Measurements from ENCODE around the gene PCSK6.

PCSK6 gene

DNA sequence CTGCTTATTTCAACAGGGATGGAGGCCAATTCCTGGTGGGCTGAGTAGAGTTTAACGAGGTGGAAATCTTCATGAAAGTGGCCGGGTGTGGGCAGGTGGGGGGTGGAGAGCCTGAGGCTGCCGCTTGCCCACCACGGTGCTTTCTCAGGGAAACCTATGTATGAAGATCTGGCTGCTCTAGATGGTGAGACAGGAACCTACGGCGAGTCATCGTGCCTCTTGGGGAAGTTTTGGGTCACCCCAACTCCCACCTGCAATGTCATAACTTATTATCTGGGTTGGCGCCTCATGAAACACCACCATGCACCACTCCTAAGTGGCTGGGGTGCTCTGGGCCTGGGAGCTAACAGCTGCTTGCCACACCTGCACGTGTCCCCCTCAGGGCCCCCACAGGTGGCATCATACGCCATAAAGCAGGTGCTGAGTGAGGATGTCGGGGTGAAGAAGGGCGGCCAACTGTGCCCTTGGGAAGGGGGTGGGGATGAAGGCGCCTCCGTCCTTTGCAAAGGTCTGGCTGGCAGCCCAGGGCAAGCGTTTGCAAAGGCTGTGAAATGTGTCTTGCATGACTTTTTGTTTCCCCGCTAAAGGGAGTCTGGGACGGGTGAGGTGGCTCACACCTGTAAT, 166.5 kb downstream of the PCSK6 start:
- DNase-seq, result no peak

DNA sequence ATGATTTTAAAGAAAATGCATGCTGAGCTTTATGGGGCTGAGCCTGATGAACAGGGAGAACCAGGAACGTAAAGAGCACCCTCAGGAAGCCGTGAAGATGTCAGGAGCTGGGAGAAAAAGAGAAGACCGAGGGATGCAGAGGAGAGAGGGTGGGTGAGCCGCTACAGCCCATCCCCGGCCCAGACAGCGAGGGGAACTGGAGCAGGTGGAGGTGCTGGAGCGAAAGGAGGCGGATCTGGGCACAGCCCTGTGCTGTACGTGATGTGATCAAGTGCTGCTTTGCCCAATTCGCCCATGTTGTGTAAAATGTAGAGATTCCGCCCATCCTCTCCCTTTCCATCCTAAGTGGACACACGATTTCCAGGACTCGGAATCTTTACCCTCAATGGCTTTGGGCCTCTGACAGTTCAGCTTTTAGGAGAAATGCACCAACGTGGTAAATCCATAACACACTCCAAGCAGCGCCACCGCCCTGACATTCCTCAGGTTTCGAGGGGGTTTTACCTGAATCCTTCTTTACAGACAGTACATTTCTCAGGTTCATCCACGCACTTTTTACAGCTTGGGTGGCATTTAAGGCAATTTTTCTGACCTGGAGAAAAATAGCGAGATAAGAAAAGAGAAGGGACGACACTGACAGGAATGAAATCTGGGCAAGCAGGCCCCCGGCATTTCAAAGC, 167.4 kb downstream of the PCSK6 start:
- DNase-seq, result no peak

DNA sequence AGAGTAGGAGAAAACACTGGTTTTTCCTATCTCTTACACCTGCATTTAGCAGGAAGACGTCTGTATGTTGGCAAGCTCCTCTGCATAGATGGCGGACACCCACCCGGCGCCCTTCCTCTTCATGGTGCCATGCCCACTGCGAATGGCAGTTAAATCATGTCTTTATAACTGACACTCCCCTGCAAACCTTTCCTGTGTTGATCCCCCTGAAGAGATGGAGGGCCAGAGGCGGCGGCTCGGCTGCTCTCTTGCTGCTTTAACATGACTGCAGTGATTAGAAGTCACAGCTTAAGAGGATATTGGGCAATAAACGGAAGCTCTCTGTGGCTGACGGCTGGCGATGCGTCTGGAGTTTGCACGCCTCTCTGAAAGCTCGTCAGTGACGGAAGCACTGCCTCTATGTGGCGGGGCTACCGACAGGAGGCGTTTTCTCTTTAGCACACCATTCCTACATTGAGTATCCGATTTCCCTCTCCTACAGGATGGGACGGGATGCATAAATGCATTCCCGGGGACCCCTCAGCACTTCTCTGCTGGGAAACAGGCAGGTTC, 168.9 kb downstream of the PCSK6 start:
- no peak for DNase-seq

DNA sequence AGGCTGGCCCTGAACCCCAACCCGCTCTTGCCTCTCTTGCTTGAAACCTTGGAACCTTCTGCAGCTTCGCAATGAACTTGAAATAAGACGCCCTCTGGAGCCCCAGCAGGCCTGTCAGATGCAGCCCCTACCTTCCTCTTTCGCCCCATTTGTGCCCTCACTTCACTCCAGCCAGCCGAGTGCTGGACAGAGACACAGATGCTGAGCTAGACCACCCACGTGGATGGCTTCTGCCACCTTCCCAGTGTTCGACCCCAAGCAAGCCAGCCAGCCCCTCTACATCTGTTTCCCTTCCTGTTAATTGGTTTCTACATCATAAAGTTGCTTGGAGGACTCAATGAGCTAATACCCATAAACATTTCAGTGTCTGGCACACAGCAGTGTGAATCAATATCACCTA, 170.7 kb downstream of the PCSK6 start:
- DNase-seq, result no peak

DNA sequence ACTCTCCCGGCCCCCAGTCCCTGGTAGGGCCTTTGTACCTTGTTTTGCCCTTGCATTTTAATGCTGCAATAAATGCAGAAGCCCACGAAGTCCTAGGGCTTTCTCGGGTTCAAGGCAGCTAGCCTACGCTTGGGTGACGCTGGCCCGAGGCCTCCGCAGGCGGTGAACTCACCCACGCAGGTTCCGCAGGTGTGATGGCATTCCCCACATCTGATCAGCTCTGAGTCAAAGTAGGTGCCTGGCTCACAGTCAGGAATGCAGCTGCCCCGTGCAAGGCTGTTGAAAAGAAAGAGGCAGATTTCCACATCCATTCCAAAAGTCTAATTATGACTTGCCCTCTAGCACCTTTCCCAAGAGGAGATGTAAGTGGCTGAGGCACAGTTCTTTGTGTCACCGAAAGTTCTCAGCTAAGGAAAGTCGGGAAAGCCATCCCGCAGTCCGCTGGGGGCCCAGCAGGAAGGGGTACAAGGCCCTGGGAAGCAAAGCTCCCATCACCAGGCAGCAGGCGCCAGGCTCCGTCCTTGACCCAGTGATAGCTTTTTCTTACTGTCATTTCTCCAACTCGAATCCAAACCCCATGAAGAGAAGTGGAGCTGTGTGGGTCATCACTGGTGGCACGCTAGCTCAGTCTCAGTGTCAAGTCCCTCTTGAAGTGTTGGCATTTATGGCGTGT, 171.2 kb downstream of the PCSK6 start:
- no peak for DNase-seq

DNA sequence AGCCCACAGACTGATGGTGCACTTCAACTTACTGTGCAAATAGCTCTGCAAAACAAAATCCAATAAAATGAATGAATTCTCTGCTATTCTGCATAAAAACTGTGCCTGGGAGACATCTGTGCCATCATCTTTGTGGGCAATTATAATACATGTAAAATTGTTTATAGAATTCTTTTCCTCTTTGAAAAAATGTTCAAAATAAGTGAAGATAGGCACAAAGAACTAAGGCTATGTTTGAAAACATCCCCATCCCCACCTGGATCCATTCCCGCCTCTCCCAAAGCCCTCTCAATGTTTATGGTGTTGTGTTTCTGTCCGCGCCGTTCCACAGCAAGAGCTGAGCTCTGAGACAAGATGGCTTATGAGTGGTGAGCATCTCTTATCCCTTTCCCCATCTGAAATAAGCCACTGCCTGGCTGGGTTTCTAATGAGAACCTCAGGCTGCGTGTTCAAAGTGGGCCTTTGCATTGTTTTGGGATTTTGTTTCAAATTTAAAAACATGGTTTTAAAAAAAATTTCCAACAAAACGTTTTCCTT, 172.1 kb downstream of the PCSK6 start:
- no peak for DNase-seq

DNA sequence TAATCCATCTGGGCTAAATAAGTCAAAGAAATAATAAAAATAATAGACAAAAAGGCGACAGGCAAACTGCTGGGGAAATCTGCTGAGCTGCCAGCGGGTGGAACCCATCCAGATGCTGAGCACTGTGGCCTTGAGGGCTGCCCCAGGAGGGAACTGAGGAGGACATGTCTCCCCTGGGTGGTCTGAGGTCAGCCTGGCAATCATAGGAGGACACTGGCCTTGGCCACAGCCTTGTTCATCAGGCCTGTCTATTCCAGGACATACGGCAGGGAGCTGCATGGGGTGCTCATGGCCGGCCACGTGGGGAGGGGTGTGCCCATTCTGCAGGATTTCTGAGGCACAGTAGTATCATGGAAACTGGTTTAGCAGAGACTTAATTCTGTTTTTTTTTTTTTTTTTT, 173.0 kb downstream of the PCSK6 start:
- DNase-seq, result no peak

DNA sequence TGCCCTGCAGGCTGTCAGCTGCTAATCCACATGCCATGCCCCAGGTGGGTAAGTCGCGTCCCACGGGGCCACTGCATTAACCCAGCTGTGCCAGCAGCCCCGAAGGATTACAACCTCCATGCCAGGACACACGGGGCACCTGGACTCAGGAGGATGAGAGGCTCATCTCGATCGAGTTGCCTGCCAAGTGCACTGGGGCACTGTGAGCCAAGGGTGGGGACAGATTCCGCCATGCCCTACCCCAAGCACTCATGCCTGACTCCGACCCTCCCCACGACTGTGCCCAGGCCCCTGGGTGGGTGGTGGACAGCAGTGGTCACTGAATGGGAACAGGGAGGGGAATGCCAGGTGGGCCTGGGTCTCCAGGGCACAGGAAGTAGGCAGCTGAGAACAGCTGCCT, 173.8 kb downstream of the PCSK6 start:
- no peak for DNase-seq

DNA sequence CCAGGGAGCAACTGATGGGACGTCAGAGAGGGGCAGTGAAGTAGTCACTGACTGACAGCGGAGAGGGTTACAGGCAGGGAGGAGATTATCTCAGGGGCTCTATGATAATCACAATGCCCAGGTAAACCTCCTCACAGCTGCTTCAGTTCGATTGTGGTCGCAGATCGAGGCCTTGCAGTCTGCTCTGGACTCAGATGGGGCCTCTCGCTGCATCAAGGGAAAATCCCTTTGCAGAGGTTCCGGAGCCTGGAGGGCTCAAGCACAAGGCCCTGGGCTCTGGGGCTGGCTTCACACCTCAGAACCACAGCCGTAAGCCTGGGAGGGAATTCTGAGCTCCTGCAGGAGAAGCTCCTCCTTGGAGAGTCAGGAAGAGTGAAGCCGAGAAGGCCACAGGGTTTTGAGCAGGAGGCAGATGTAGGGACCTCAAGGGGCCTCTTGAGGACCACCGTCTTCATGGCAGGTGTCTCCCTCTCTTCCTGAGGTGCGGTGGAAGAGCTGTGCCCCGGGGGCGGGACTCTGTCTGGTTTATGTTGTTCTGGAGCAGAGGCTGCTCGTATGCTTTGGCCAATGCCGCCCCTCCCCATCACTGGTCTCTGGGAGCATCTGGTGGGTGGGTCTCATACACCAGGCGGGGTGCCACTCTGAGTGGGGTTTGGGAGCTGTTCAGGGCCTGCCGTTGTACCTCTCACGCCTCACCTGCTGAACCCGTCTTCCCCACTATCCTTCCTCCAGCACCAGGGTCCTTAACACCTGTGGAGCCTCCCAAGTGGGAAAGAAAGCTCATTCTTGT, 175.0 kb downstream of the PCSK6 start:
- DNase-seq, result no peak

DNA sequence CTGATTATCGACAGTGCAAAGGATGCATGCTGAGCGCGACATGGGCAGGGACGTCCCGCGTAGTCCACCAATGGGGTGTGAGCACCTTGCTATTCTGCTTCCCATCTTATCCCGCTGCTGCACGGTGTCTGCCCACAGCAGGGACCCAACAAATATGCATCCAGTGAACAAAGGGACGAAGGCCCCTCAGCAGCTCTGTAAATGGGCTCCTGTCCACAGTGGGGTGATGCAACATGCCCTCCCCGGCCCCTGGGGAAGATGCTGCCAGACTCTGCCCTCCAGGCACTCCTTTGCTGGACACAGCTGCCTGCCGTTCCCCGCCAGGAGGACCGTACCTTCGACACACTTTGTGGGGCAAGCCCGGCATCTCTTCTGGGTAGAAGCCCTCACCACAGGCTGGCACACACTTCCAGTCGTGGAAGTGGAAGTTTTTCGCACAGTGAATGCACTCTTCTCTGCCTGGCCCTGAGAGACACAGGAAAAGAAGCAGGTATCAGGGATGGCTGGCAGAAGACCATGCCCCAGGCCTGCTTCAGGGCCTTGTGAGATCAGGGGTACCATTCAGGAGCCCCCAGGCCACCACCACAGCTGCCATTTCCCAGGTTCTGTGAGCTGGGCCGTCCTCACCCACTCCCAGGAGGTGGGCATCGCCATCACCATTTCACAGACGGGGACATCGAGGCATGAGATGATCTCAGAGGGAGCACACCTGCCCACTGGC, 176.3 kb downstream of the PCSK6 start:
- DNase-seq, result no peak

DNA sequence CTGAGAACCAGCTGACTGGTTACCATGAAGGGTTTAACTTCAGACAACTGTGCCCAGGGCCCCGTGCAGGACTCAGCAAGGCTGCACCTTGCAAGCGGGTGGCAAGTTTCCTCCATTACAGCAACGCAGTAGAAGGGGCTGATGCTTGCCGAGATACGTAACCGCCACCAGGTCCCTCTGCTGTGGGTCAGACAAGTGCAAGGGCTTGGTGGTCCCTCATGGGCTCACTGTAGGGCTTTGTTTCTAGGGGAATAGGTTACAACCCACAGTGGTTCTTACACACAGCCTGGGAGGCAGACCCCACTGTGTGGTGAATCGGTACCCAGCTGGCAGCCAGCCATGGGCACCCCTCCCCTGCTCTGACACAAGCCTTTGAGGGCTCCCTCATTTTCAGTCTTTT, 179.0 kb downstream of the PCSK6 start:
- DNase-seq, result no peak

DNA sequence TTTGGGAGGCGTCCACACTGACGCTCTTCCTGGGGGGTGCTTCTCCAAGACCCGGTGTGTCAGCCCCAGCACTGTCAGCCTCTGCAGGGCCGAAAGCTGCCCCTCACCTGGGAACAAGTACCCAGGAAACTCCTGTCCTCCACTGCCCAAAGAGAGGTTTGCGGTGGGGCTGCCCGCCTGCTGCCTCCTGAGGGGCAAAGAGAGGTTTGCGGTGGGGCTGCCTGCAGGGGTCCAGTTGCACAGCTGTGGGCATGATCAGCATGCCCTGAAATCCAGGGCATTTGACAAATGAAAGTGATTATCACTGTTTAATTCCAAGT, 179.4 kb downstream of the PCSK6 start:
- DNase-seq, result no peak

DNA sequence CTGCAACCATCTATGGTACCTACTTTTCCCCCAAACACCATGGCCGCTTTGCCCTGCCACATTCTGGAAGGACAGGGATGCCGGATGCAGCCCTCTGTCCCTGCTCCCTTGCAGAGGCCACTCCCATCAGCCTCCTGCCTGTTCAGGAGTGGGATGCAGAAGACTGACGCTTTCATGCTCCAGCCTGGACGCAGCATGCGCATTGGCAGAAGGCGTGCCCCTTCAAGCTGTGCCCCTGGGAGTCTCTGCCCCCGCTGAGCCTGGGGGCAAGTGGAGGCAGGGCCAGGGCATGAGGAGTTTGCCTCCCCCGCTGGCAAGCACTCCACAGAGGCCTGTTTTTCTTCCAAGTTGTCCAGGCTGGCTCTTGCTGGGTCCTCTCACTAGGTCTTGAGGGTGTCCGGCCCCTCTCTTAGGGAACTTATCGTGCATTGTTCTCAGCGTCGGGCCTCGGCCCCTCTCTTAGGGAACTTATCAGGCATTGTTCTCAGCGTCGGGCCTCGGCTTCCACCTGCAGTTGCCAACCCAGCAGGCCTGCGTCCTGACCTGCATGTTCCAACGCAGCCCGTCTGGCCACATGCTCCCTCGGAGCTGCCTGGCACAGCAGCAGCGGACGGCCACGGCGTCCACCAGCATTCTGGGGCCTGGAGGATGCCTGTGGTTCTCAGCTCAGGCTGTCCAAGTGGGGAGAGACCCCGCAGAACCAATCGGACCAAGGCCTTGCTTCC, 179.9 kb downstream of the PCSK6 start:
- no peak for DNase-seq

DNA sequence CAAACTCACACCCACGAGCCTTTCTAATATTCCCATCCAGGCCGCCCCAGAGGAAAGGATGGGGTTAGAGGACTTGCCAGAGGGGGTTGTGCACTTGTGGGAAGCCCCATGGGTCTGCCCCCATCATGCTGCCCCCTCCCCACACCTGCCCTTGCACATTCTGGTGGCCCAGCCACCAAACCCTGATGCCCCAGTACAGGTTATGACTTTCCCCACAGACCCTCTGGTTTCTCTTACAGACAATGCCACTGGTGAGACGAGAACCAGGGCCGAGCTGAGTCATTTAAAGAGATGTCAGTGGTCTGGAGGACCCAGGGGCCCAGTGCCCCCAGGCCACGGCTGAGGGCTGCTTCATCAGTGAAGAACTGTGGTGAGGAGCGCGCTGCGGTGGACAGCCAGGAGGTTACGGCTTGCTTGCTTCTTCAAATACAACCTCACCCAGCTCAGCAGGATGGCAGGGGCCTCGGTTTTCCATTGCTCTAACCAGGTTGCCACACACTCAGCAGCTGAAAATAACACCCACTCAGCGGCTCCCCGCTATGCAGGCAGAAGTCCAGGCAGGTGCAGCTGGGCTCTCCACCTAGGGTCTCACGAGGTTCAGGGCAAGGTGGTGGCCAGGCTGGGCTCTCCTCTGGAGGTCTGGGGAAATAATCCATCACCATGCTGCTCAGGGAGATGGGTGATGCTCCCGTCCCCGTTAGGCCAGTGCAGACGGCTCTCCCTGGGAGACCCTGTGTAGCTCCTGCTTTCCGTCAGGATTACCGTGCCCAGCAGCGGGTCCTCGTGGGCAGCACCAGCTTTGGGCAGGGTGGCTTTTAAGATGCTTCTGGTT, 180.7 kb downstream of the PCSK6 start:
- no peak for DNase-seq

DNA sequence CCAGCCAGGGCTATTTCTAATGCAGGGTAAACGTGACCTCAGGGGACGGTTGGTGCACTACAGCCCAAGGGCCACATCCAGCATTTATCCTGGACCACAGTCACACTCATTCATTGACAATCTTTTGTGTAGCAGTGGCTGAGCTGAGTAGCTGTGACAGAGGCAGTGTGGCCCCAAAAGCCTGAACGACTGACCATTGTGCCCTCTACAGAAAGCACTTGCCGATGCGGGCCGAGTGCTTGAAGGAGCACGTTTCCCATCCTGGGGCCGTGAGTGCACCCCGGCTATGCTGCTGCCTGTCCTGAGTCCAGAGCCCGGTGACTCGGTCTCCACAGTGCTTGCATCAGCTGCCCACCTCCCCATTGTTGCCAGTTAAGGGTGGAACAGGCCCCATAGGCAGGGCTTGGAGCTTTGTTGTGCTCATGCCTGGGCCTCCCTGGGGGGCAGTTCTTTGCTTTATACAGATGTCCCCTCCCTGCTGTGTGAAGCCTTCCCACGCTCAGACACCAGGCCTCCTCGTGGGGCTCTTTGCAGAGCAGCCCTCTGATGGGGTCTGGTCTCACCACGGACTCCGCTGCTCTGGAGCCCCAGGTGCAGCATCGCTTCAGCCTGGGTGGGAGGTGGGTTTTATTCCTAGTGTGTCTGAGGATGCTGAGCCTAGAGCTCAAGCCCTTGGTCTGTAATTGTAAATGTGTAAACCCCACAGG, 181.5 kb downstream of the PCSK6 start:
- DNase-seq, result no peak

DNA sequence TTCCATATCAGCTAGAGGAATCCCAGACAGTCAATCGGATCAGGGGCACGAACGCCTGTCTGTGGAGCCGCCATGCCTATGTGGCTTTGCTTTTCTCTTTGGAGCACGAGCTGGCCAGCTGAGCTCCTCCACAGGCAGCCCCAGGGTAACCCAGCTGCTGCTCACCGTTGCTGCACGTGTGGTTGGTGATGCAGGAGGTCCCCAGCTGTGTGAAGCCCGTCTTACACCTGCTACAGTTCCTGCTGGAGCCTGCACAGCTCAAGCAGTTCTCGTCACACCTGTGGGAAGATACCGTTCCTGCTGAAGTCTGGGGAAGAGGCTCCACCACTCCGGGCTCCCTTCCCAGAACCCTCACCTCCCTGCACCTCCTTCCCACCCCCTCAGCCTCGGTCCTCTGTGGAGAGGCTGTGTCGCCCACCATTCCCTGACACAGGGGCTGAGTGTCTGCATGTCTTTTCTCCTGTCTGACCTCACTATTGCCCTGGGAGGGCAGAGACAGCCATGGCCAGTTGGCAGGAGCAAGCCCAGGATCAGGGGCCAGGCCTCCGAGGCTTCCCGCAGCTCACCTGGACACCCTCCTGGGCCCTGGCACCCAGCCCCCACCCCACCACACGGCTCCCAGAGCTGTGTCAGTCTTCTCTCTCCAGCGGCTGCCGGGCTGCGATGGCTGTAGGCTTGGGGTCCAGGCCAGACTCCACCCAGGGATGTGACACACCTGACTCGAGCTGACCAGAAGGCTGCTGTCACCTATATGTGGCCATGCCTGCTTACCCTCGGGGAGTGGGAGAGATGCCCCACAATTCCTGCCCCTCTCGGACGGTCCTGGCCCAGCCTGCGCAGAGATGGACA, 182.2 kb downstream of the PCSK6 start:
- no peak for DNase-seq

DNA sequence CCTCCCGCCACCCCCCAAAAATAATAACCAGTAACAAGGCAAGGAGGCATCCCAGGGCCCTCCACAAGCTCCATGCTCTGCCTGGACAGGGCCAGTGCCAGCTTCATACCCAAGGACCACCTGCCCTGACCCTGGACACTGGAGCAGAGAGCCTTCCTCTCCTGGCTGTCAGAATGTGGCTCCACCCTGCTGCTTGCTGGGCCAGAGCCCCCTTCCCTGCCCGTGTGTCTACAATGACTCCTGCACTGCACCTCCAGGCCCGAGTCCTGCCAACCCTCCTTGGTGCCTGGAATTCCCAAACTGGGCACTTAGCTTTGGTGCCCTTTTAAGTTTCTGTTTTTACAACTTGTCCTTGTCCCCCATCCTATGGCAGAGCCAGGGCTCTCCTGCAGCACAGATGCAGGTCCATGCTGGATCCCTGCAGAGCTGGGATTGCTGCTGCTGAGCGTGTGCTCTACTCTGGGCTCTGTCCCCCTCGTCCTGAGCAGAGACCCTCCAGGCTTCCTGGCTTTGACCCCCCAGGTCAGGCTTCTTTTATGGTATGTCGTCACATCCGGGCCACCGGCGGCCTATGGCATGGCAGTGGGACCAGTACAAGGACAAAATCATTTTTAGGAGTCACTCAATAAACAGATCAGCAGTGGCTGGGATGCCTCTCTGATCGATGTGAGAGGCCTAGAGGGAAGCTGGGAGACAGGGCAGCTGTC, 183.0 kb downstream of the PCSK6 start:
- no peak for DNase-seq

DNA sequence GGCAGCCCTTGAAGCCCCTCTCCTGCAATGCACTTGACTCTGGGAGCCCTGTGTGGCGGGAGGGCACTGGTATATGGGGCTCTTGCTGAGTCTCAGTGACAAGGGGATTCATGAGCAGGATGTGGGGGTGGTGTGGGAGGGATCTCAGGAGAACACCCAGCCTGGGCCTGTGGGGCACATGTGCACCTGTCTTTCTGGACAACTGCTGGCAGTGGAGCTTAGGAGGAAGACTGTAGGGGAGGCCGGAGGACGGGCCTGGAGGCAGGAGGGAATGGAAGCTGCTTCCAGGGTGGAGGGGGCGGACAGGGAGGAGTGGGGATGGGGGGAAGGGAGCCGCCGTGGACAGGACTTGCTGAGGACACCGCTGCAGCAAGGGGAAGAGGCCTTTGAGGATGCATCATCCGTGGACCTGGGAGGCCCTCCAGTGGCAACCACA, 183.7 kb downstream of the PCSK6 start:
- DNase-seq, result no peak

Data from hippocampal formation (tissue), 2 donors.